ENCODE results near the gene LPP. TPM values are rescaled to one million over a fixed set of nuclear protein-coding genes. Genes with fewer than 3 reads are reported as not detected.

The LPP gene
- total and polyA plus RNA-seq, 2 of the 13 experiments (the other 11 are each of a cell fraction or from before 2014, with no cell fraction given), result 19.2 to 29.9 TPM

GRCh38 chr3:188712248-188712924, 558.4 kb downstream of the LPP start (continued):
- TF ChIP-seq ZNF569 (CRISPR knock-in tag; IDR thresholded peaks at IDR 0.05; ENCODE audit: borderline replicate concordance), result no peak; the same call in 1 of the 2 replicates
- peak; percentile 46; the same call in 1 of the 2 replicates for TF ChIP-seq IKZF5 (CRISPR knock-in tag; IDR thresholded peaks at IDR 0.05)
- no peak for TF ChIP-seq ZNF101 (CRISPR knock-in tag; IDR thresholded peaks at IDR 0.05; ENCODE audit: borderline replicate concordance, low read depth)
- 0 out of 2 replicates have a peak, but pooled peaks have one; percentile 11 for TF ChIP-seq RAD21 (CRISPR knock-in tag; IDR thresholded peaks at IDR 0.05)
- TF ChIP-seq FOXM1 (CRISPR knock-in tag; IDR thresholded peaks at IDR 0.05), result no peak
- TF ChIP-seq ZFP36L1 (CRISPR knock-in tag; IDR thresholded peaks at IDR 0.05), result no peak
- peak; percentile 45; the same call in 1 of the 2 replicates for TF ChIP-seq SMYD3 (CRISPR knock-in tag; IDR thresholded peaks at IDR 0.05)
- TF ChIP-seq ZFX (CRISPR knock-in tag; IDR thresholded peaks at IDR 0.05; ENCODE audit: low read depth), result peak; percentile 43
- no peak for TF ChIP-seq KMT2B (CRISPR knock-in tag; IDR thresholded peaks at IDR 0.05)
- peak; percentile 24; the same call in 1 of the 2 replicates for TF ChIP-seq KAT8 (CRISPR knock-in tag; IDR thresholded peaks at IDR 0.05)
- TF ChIP-seq POLR2A (IDR thresholded peaks at IDR 0.05; ENCODE audit: insufficient read depth in 1 of 2, low read depth in 2 of 2, low read length in 2 of 2), result no peak
- TF ChIP-seq KDM2A (CRISPR knock-in tag; IDR thresholded peaks at IDR 0.05; ENCODE audit: borderline replicate concordance, low read depth), result peak; percentile 60
- TF ChIP-seq EZH2 (conservative IDR thresholded peaks at IDR 0.05; ENCODE audit: low read depth, low read length), result no peak
- TF ChIP-seq ATF7-NPFF (CRISPR knock-in tag; IDR thresholded peaks at IDR 0.05; ENCODE audit: low read depth), result no peak
- no peak for TF ChIP-seq PAWR (CRISPR knock-in tag; IDR thresholded peaks at IDR 0.05; ENCODE audit: borderline replicate concordance)
- peak; percentile 51; the same call in 1 of the 2 replicates for TF ChIP-seq THRA (CRISPR knock-in tag; IDR thresholded peaks at IDR 0.05; ENCODE audit: borderline replicate concordance)
- TF ChIP-seq YY1 (IDR thresholded peaks at IDR 0.05; ENCODE audit: insufficient read depth, insufficient replicate concordance, low read depth, low read length), result no peak
- TF ChIP-seq BHLHE40 (IDR thresholded peaks at IDR 0.05; ENCODE audit: low read length), result no peak
- no peak for TF ChIP-seq YEATS4 (CRISPR knock-in tag; IDR thresholded peaks at IDR 0.05; ENCODE audit: borderline replicate concordance)
- TF ChIP-seq TRIM24 (CRISPR knock-in tag; IDR thresholded peaks at IDR 0.05), result no peak
- TF ChIP-seq SP2 (CRISPR knock-in tag; IDR thresholded peaks at IDR 0.05), result no peak
- no peak for TF ChIP-seq ATF1 (CRISPR knock-in tag; IDR thresholded peaks at IDR 0.05)
- 0 out of 2 replicates have a peak, but pooled peaks have one; percentile 51 for TF ChIP-seq NR2C2 (CRISPR knock-in tag; IDR thresholded peaks at IDR 0.05; ENCODE audit: borderline replicate concordance)
- no peak for TF ChIP-seq CSRNP2 (CRISPR knock-in tag; conservative IDR thresholded peaks at IDR 0.05; ENCODE audit: low read depth)
- peak; percentile 35; the same call in 1 of the 2 replicates for TF ChIP-seq STAG1 (CRISPR knock-in tag; IDR thresholded peaks at IDR 0.05)
- no peak for TF ChIP-seq ZBTB34 (CRISPR knock-in tag; IDR thresholded peaks at IDR 0.05)
